Aorta (tissue), 5 donors: ENCODE measurements around the gene ETV6. TPM values are rescaled to one million over a fixed set of nuclear protein-coding genes. Genes with fewer than 3 reads are reported as not detected.

Source experiments
- ATAC-seq: fragments of 200-7000 bp; cut with Tn5 transposase; one replicate; pipeline ENCODE4 v1.9.1; 2022; ENCODE audit warnings: moderate library complexity; ENCODE audit not compliant: low FRiP score
- DNase-seq, 2 donors: peaks; one replicate each; pipeline ENCODE4 v3.0.0-alpha.2; 2020
- H3K27ac ChIP-seq, 2 donors: one replicate each; pipeline ENCODE4 v1.5.1; 2013; ENCODE audit warnings: low read length in 2 of 2, mild to moderate bottlenecking in 2 of 2, moderate library complexity in 2 of 2, control low read depth in 1 of 2, inconsistent platforms in 1 of 2, low read depth in 1 of 2
- H3K27me3 ChIP-seq, 2 donors: one replicate each; pipeline ENCODE4 v1.6.1; 2013; ENCODE audit warnings: control low read depth in 1 of 2, low read length in 1 of 2, mild to moderate bottlenecking in 1 of 2, moderate library complexity in 1 of 2; ENCODE audit not compliant: insufficient read depth in 2 of 2, control insufficient read depth in 1 of 2
- H3K36me3 ChIP-seq, 2 donors: one replicate each; pipeline ENCODE4 v1.6.1; 2013; ENCODE audit warnings: control low read depth in 1 of 2, low read length in 1 of 2, mild to moderate bottlenecking in 1 of 2; ENCODE audit not compliant: insufficient read depth in 2 of 2, control insufficient read depth in 1 of 2
- H3K4me1 ChIP-seq, 2 donors: one replicate each; pipeline ENCODE4 v1.6.1; 2013; ENCODE audit warnings: low read length in 2 of 2, control low read depth in 1 of 2, mild to moderate bottlenecking in 1 of 2, moderate library complexity in 1 of 2; ENCODE audit not compliant: insufficient read depth in 2 of 2, control insufficient read depth in 1 of 2
- H3K4me3 ChIP-seq, 2 donors: one replicate each; pipeline ENCODE4 v1.5.1; 2013; ENCODE audit warnings: low read length in 2 of 2, control low read depth in 1 of 2, mild to moderate bottlenecking in 1 of 2
- H3K9me3 ChIP-seq: one replicate; pipeline ENCODE4 v1.6.1; 2013; ENCODE audit warnings: mild to moderate bottlenecking, low read length; ENCODE audit not compliant: control insufficient read depth
- WGBS, 2 donors: extraction: QIAGEN DNeasy Blood & Tissue Kit; methylation state at CpG; one replicate each; pipeline ENCODE4 v1.1.7; 2013; 5-methylcytosine and 5-hydroxymethylcytosine counted together
- intact Hi-C, 2 donors: fragments of 100-400 bp; cut with DNase I; formaldehyde crosslinking; loops; one replicate each; pipeline versions ENCODE4 v1.14.2 to v1.15.0; 2022
- polyA plus RNA-seq, 2 donors: library from polyadenylated mRNA; stranded (reverse); fragments of 200-250 nt; gene quantifications; one replicate each; pipeline ENCODE4 v1.2.3, GENCODE V29; 2013
- total RNA-seq, 2 donors: library from RNA; stranded (reverse); fragmentation: NEBNext Ultra II Directional; extraction: Animal tissue kit (Norgen Biotek cat#: 25700); gene quantifications; one replicate each; pipeline ENCODE4 v1.2.1, GENCODE V29; 2021
- donor health status: healthy with polysubstance abuse.
- donor health status: Bipolar disorder and iron deficiency.
- donor health status: DM: no; HTN: no; CAD: no.
- donor health status: DM: no; HTN: no; CAD: no.
- donor health status: DM: yes; HTN: yes; CAD: no.

Gene ETV6
- total and polyA plus RNA-seq, 4 donors: 6.9 to 113 (median 46.7) TPM

- 2 to 7% methylated on average over 14 of the region's 14 CpGs for WGBS, 2 donors
- peaks cover 8 to 25% of the 10 kb centered on the region in 2 donors for H3K4me1 ChIP-seq
- peak overlapping the region in 1 of 2 donors; percentile 43 for H3K4me3 ChIP-seq
- no peaks in the 10 kb centered on the region for H3K27me3 ChIP-seq
- H3K36me3 ChIP-seq: no peaks in the 10 kb centered on the region
- intact Hi-C loops: no loop called here
- DNase-seq: peak in 1 of 2 donors; percentile 70
- ATAC-seq: peak; percentile 70
- H3K27ac ChIP-seq: peak overlapping the region; percentile 72 to 74
- H3K9me3 ChIP-seq: no peaks in the 10 kb centered on the region
These were observed 144.6 kb downstream of the ETV6 start for GRCh38 chr12:11793921-11794710.

- Histone ChIP-seq H3K4me1 (peaks cover 8 to 27% of the 10 kb centered on the region in 2 donors), H3K27ac (peak overlapping the region in 1 of 2 donors; percentile 74), H3K36me3 (no peaks in the 10 kb centered on the region), H3K4me3 (no peak overlapping the region), H3K9me3 (no peaks in the 10 kb centered on the region), H3K27me3 (no peaks in the 10 kb centered on the region)
- ATAC-seq (no peak), DNase-seq (no peak)
- WGBS, 2 donors: 43 to 50% methylated on average over 4 of the region's 4 CpGs
- intact Hi-C loops: no loop called here
These were observed 145.3 kb downstream of the ETV6 start for GRCh38 chr12:11794751-11795150.

GRCh38 chr12:11795192-11795912, 145.9 kb downstream of the ETV6 start:
- Histone ChIP-seq H3K27me3 (no peaks in the 10 kb centered on the region), H3K9me3 (no peaks in the 10 kb centered on the region), H3K36me3 (no peaks in the 10 kb centered on the region), H3K27ac (peak overlapping the region; percentile 74 to 90), H3K4me3 (no peak overlapping the region), H3K4me1 (peaks cover 8 to 27% of the 10 kb centered on the region in 2 donors)
- ATAC-seq (no peak), DNase-seq (no peak)
- intact Hi-C loops: no loop called here
- 49 to 54% methylated on average over 8 of the region's 8 CpGs for WGBS, 2 donors

GRCh38 chr12:11795913-11796459, 146.5 kb downstream of the ETV6 start:
- Histone ChIP-seq H3K4me3 (no peak overlapping the region), H3K9me3 (no peaks in the 10 kb centered on the region), H3K4me1 (peaks cover 8 to 24% of the 10 kb centered on the region in 2 donors), H3K27ac (peak overlapping the region in 1 of 2 donors; percentile 90), H3K36me3 (no peaks in the 10 kb centered on the region), H3K27me3 (no peaks in the 10 kb centered on the region)
- ATAC-seq (no peak), DNase-seq (no peak)
- intact Hi-C loops: no loop called here
- 16 to 22% methylated on average over 6 of the region's 6 CpGs for WGBS, 2 donors

GRCh38 chr12:11797317-11797913, 147.9 kb downstream of the ETV6 start:
- Histone ChIP-seq H3K36me3 (no peaks in the 10 kb centered on the region), H3K4me3 (no peak overlapping the region), H3K27me3 (no peaks in the 10 kb centered on the region), H3K27ac (peak overlapping the region; percentile 53 to 75), H3K4me1 (peaks cover 8 to 21% of the 10 kb centered on the region in 2 donors), H3K9me3 (no peaks in the 10 kb centered on the region)
- DNase-seq (peak in 1 of 2 donors; percentile 81), ATAC-seq (peak; percentile 55)
- intact Hi-C loops: no loop called here
- 3 to 7% methylated on average over 5 of the region's 5 CpGs for WGBS, 2 donors

GRCh38 chr12:11798006-11798708, 148.7 kb downstream of the ETV6 start:
- Histone ChIP-seq H3K27me3 (no peaks in the 10 kb centered on the region), H3K27ac (peak overlapping the region; percentile 71 to 83), H3K36me3 (no peaks in the 10 kb centered on the region), H3K4me1 (peaks cover 8 to 21% of the 10 kb centered on the region in 2 donors), H3K9me3 (no peaks in the 10 kb centered on the region), H3K4me3 (no peak overlapping the region)
- intact Hi-C loops: loop anchor here in 1 of 2 donors (2.0 kb wide), 1 partner anchor 33 kb away; no protein-coding TSS in a partner anchor
- DNase-seq (no peak), ATAC-seq (no peak)
- WGBS, 2 donors: 54 to 55% methylated on average over 7 of the region's 7 CpGs

GRCh38 chr12:11798856-11799501, 149.5 kb downstream of the ETV6 start:
- Histone ChIP-seq H3K4me1 (peaks cover 5 to 21% of the 10 kb centered on the region in 2 donors), H3K36me3 (no peaks in the 10 kb centered on the region), H3K4me3 (no peak overlapping the region), H3K27me3 (no peaks in the 10 kb centered on the region), H3K27ac (peak overlapping the region; percentile 83 to 86), H3K9me3 (no peaks in the 10 kb centered on the region)
- DNase-seq (no peak), ATAC-seq (no peak)
- intact Hi-C loops: loop anchor here in 1 of 2 donors (2.0 kb wide), 1 partner anchor 34 kb away; no protein-coding TSS in a partner anchor
- 9% methylated on average over 4 of the region's 4 CpGs for WGBS, 2 donors
